Measurements from ENCODE around the gene FLVCR2.

The FLVCR2 gene

GRCh38 chr14:75558440-75558839, 20.0 kb upstream of the FLVCR2 start:
- no peak for DNase-seq (ENCODE audit: low read depth in 2 of 2)

DNA sequence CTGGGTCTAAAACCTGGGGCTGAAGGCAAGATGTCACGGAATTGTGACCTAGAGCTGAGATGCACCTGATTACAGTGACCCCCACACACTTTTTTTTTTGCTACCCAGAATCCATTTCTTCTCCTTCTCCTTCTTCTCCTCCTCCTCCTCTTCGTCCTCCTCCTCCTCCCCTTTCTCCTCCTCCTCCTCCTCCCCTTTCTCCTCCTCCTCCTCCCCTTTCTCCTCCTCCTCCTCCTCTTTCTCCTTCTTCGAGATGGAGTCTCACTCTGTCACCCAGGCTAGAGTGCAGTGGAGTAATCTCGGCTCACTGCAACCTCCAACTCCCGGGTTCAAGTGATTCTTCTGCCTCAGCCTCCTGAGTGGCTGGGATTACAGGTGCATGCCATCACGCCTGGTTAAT, 19.4 kb upstream of the FLVCR2 start:
- no peak for DNase-seq (ENCODE audit: low read depth in 2 of 2)

DNA sequence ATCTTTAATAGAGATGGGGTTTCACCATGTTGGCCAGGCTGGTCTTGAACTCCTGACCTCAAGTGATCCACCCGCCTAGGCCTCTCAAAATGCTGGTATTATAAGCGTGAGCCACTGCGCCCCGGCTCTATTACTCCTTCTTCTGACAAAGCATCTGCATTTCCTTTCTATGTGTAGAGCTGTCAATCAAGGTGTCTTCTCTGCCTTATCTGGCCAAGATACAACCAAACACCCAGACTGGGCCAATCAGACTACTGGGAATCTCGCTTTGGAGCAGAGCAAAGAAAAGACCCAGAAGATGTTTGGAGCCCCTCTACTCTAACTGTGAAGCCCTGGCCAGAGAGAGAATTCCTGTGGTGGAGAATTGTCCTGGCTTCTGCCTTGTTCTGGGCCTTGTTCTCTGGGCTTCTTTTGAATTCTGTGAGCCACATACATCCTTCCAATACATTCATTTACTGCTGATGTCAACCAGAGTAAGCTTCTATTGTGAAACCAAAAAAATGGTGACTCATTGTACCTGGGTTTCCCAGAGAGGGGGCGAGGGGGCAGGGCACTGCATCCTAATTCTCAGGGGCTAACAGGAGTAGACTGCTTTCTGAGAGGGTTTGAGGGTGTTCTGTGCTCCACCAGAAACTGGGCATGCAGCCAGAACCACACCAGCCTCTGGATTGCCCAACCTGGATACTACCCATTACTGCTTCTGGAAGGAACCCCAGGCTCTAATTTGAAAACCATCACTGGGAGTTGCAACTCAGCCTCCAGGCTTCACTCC, 18.8 kb upstream of the FLVCR2 start:
- peak in 1 of 2 donors; percentile 57 for DNase-seq (ENCODE audit: low read depth in 2 of 2)

DNA sequence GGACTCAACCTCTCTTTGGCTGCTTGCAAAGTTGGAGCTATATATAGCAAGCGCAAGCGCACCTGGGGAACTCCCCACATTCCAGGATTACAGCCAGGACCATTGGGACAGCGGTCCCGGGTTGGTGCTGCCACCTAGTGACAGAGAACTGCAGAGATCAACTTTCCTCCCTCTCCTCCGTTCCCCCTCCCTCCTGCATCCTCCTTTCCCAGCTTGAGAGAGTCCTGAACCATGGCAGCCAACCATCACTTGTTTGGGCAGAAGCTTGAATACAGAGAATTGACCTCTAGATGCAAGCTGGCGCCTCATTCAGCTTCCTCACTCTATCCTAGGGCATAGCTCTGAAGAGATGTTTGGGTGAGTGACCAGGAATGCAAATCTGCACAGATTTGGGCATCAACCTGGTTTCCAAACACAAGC, 17.4 kb upstream of the FLVCR2 start:
- no peak for DNase-seq (ENCODE audit: low read depth in 2 of 2)

DNA sequence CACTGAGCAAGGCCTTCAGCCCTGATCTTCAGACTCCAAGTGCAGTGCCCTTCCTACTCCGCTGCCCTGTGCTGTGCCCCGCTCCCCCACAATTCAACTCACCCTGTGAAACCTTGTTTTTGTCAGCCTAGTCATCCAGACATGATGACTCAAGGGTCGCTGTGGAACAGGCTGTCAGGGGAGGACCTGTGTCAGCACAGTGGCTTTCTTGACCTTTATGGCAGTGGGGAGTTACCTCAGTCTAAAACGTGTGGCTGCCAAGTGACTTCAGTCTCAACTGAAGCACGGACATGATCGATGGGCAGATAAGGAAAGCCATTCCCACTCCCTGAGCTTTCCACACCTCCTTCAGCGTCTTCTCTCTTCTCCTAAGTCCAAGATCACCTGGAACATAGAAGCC, 16.3 kb upstream of the FLVCR2 start:
- DNase-seq (ENCODE audit: low read depth in 2 of 2), result peak; percentile 70 to 71

GRCh38 chr14:75562489-75562888, 15.9 kb upstream of the FLVCR2 start:
- no peak for DNase-seq (ENCODE audit: low read depth in 2 of 2)

GRCh38 chr14:75563931-75564330, 14.5 kb upstream of the FLVCR2 start:
- no peak for DNase-seq (ENCODE audit: low read depth in 2 of 2)

DNA sequence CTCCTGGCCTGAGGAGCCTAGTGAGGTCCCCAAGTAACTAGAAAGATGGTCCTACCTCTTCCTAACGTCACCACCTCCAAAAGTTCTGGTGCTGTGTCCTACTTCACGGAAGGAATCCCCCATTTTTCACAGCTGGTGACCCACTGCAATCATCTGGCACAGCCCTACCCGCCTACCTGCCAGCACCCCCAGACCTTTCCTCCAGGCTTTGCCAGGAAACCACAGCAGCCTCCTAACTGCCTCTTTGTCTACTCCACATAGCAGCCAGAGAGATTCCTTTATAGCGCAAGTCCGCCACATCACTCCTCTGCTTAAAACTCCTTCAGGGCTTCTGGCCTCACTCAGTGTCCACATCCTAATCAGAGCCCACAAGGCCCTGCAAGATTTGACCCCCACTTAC, 13.4 kb upstream of the FLVCR2 start:
- DNase-seq (ENCODE audit: low read depth in 2 of 2), result no peak

GRCh38 chr14:75566321-75566720, 12.1 kb upstream of the FLVCR2 start:
- DNase-seq (ENCODE audit: low read depth in 2 of 2), result peak; percentile 76 to 80

DNA sequence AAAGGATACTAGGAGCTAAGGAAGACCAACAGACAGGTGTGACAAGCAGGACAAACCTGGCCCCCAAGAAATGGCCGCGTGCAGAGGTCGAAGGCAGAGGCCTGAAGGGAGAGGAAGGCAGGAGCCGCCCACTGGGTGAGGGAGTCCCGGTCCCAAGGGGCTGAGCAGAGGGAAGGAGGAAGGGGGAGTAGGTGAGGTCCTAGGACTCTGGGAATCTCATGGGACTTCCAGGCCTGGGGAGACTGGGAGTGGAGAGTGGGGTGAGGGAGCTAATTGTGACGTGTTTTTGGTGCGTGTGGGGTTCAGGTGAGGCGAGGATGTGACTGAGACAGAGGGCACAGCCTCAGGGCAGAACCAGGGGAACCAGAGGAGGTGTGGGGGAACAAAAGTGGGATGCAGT, 11.7 kb upstream of the FLVCR2 start:
- no peak for DNase-seq (ENCODE audit: low read depth in 2 of 2)

- DNase-seq (ENCODE audit: low read depth in 2 of 2), result no peak
Measured at GRCh38 chr14:75568140-75568539, 10.3 kb upstream of the FLVCR2 start.

GRCh38 chr14:75568791-75569190, 9.6 kb upstream of the FLVCR2 start:
- DNase-seq (ENCODE audit: low read depth in 2 of 2), result no peak

- no peak for DNase-seq (ENCODE audit: low read depth in 2 of 2)
Measured at GRCh38 chr14:75570797-75571196, 7.6 kb upstream of the FLVCR2 start.

DNA sequence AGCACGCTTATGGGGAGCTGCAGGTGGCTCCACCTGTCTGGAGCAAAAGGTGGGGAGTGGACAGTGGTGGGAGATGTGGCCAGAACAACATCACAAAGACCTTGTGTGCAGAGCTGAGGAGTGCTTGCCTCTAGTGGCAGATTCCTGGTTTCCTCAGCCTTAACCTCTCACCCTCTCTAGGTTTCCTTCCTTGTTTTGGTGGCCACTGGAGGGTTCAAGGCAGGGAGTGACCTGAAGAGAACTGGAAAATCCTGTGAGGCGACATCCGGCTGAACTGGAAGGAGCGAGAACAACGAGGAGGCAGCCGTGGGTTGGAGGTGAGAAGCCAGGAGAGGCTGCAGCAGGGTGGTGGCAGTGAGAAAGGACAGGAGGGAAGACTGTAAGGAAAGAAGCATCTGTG, 6.3 kb upstream of the FLVCR2 start:
- no peak for DNase-seq (ENCODE audit: low read depth in 2 of 2)

DNA sequence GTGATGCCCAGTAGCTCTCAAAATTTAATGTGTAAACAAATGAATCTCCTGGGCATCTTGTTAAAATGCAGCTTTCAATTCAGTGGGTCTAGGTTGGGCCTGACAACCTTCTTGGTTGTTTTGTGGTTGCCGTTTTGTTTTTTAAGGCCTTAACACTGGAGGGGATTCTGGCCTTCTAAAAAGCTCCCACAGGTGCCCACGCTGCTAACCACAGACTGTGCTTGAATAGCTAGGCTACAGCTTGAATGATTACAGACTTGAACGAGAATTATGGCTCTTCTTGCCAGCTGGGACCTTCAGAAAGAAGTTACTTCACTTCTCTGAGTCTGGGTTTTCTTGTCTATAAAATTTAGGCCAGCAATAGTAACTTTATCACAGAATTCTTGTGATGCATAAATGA, 1.3 kb upstream of the FLVCR2 start:
- no peak for DNase-seq (ENCODE audit: low read depth in 2 of 2)

DNA sequence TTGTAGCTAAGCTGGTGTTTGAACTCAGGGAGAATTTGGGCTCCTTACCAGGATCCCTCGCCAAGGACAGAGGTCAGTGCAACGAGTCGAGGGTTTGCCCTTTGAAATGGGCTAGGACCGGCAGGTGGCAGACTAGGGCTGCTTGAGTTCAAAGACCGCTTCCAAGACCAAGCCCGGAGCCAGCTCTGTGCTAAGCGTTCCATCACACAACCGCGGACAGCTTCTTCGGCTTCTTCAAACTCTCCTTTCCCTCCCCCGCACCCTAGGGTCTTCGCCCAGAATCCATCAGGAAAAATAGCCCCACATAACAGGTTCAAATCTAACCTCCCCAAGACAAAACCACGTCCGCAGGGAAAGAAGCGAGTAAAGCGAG, 705 bp upstream of the FLVCR2 start:
- DNase-seq (ENCODE audit: low read depth in 2 of 2), result peak; percentile 58 to 61

DNA sequence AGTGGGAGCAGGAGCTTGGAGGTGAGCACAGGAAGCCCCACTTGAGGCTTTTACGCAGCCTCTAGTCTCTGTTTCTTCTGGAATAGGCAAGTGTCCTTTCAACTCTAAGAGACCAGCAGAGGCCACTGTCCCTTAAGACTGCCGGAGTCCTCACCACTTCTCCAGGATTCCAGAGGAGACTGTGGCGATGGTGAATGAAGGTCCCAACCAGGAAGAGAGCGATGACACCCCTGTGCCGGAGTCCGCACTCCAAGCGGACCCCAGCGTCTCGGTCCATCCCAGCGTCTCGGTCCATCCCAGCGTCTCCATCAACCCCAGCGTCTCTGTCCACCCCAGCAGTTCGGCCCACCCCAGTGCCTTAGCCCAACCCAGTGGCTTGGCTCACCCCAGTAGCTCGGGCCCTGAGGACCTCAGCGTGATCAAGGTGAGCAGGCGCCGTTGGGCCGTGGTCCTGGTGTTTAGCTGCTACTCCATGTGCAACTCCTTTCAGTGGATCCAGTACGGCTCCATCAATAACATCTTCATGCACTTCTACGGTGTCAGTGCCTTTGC, 442 bp downstream of the FLVCR2 start:
- no peak for DNase-seq (ENCODE audit: low read depth in 2 of 2)

- no peak for DNase-seq (ENCODE audit: low read depth in 2 of 2)
Measured at GRCh38 chr14:75579338-75579864, 981 bp downstream of the FLVCR2 start.

DNA sequence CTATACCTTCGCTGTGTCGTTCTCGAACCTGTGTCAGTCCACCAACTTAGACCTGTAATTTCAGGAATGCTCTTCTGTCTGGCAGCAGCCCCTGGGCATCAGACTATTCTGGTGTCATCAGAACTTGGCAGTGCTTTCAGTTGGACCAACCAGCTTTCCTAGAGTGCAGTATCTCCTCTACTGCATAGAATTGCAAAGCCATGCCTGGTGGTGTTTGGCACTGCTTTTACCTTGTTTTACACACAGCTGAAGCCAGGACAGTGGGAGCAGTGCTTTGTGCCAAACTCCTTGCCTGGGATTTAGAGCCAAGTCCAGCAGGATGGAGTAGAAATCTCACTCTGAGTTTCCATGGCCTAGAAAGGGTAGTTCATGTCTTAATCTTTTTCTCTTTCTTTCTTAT, 1.5 kb downstream of the FLVCR2 start:
- DNase-seq (ENCODE audit: low read depth in 2 of 2), result no peak

GRCh38 chr14:75587388-75587787, 9.0 kb downstream of the FLVCR2 start:
- DNase-seq (ENCODE audit: low read depth in 2 of 2), result no peak

GRCh38 chr14:75589931-75590330, 11.5 kb downstream of the FLVCR2 start:
- no peak for DNase-seq (ENCODE audit: low read depth in 2 of 2)

- no peak for DNase-seq (ENCODE audit: low read depth in 2 of 2)
Measured at GRCh38 chr14:75591331-75591946, 13.0 kb downstream of the FLVCR2 start.

- DNase-seq (ENCODE audit: low read depth in 2 of 2), result no peak
Measured at GRCh38 chr14:75591987-75592575, 13.7 kb downstream of the FLVCR2 start.

Measured in stimulated activated CD8-positive, alpha-beta memory T cell treated with anti-CD3 and anti-CD28 coated beads, Interleukin-15, amount 100 ng/mL, for 48 hours (primary cell).